Liver (tissue), 3 donors: ENCODE results near the gene NDOR1.

Experiments used
- FOXA1 ChIP-seq: IDR thresholded peaks from 2 replicates; pipeline ENCODE4 v1.6.1; 2016; ENCODE audit warnings: antibody characterized with exemption
- RAD21 ChIP-seq, 2 donors: IDR thresholded peaks; 2 replicates each; pipeline ENCODE4 v1.6.1; 2016; ENCODE audit warnings: antibody characterized with exemption in 2 of 2, mild to moderate bottlenecking in 2 of 2
- TF ChIP-seq, protein P1 (sequence below): fragments of 150-350 bp; IDR thresholded peaks from 2 replicates; pipeline ENCODE4 v1.5.1; 2017; ENCODE audit warnings: improper control_type of control experiment, low read depth, low read length; ENCODE audit not compliant: missing input control
- donor health status: healthy.
- donor health status: healthy.

DNA sequence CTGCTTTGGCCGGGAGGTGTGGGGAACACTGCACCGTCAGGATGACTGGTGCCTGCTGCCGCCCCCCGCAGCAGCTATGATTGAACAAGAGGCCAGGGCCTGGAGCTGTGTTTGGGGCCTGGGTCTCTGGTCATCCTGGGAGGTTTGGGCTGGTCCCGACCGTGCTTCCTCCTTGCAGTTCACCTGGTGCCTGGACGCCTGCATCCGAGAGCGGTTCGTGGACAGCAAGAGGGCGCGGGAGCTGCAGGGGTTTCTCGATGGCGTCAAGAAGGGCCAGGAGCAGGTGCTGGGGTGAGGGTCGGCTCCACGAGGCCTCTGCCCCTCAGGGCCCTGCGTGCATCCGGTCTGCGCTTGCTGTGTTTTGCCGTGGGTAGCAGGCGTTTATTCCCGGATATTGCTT lies 58.6 kb downstream of the NDOR1 start:
- TF ChIP-seq FOXA1 = no peak
- TF ChIP-seq, protein P1, sequence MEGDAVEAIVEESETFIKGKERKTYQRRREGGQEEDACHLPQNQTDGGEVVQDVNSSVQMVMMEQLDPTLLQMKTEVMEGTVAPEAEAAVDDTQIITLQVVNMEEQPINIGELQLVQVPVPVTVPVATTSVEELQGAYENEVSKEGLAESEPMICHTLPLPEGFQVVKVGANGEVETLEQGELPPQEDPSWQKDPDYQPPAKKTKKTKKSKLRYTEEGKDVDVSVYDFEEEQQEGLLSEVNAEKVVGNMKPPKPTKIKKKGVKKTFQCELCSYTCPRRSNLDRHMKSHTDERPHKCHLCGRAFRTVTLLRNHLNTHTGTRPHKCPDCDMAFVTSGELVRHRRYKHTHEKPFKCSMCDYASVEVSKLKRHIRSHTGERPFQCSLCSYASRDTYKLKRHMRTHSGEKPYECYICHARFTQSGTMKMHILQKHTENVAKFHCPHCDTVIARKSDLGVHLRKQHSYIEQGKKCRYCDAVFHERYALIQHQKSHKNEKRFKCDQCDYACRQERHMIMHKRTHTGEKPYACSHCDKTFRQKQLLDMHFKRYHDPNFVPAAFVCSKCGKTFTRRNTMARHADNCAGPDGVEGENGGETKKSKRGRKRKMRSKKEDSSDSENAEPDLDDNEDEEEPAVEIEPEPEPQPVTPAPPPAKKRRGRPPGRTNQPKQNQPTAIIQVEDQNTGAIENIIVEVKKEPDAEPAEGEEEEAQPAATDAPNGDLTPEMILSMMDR = no peak
- no peak for TF ChIP-seq RAD21 (IDR thresholded peaks at IDR 0.05)
